ENCODE data around the gene URB1.
"Not testable (repeated sequence)": the region's sequence is repeated elsewhere in the genome, so short reads cannot be mapped to it uniquely, and the experiment has no call there.

URB1 gene

GRCh38 chr21:32319012-32319411, 73.8 kb downstream of the URB1 start:
- DNase-seq (ENCODE audit: low read depth): no peak

GRCh38 chr21:32317726-32318125, 75.1 kb downstream of the URB1 start:
- no peak for DNase-seq (ENCODE audit: low read depth)

GRCh38 chr21:32316361-32317215, 76.2 kb downstream of the URB1 start:
- no peak for DNase-seq (ENCODE audit: low read depth)

- DNase-seq (ENCODE audit: low read depth): no peak
Measured at GRCh38 chr21:32315511-32316281, 77.1 kb downstream of the URB1 start.

- DNase-seq (ENCODE audit: low read depth): no peak
Measured at GRCh38 chr21:32314806-32315205, 78.0 kb downstream of the URB1 start.

- DNase-seq (ENCODE audit: low read depth): no peak
Measured at GRCh38 chr21:32312976-32313375, 79.8 kb downstream of the URB1 start.

GRCh38 chr21:32312326-32312725, 80.5 kb downstream of the URB1 start:
- DNase-seq (ENCODE audit: low read depth): no peak

- DNase-seq (ENCODE audit: low read depth): no peak
Measured at GRCh38 chr21:32311621-32312020, 81.2 kb downstream of the URB1 start.

GRCh38 chr21:32310976-32311375, 81.8 kb downstream of the URB1 start:
- not testable (repeated sequence) for DNase-seq (ENCODE audit: low read depth)

- no peak for DNase-seq (ENCODE audit: low read depth)
Measured at GRCh38 chr21:32309906-32310460, 82.8 kb downstream of the URB1 start.

- DNase-seq (ENCODE audit: low read depth): no peak
Measured at GRCh38 chr21:32308696-32309095, 84.1 kb downstream of the URB1 start.

- DNase-seq (ENCODE audit: low read depth): peak; percentile 31
Measured at GRCh38 chr21:32307706-32308105, 85.1 kb downstream of the URB1 start.

GRCh38 chr21:32306021-32306780, 86.6 kb downstream of the URB1 start:
- no peak for DNase-seq (ENCODE audit: low read depth)

- no peak for DNase-seq (ENCODE audit: low read depth)
Measured at GRCh38 chr21:32304998-32305397, 87.8 kb downstream of the URB1 start.

- no peak for DNase-seq (ENCODE audit: low read depth)
Measured at GRCh38 chr21:32303385-32303784, 89.4 kb downstream of the URB1 start.

GRCh38 chr21:32302560-32302959, 90.3 kb downstream of the URB1 start:
- no peak for DNase-seq (ENCODE audit: low read depth)

- no peak for DNase-seq (ENCODE audit: low read depth)
Measured at GRCh38 chr21:32301596-32301995, 91.2 kb downstream of the URB1 start.

- no peak for DNase-seq (ENCODE audit: low read depth)
Measured at GRCh38 chr21:32300117-32300681, 92.6 kb downstream of the URB1 start.

- DNase-seq (ENCODE audit: low read depth): no peak
Measured at GRCh38 chr21:32299695-32300094, 93.1 kb downstream of the URB1 start.

GRCh38 chr21:32298658-32299081, 94.1 kb downstream of the URB1 start, which contains the start of gene MRAP:
Gene MRAP, plus strand, starts transcription at chr21:32298855. Its CDS starts 117 bp downstream, at chr21:32298972.
- no peak for DNase-seq (ENCODE audit: low read depth)

GRCh38 chr21:32298148-32298559, 94.7 kb downstream of the URB1 start:
- DNase-seq (ENCODE audit: low read depth): no peak

- no peak for DNase-seq (ENCODE audit: low read depth)
Measured at GRCh38 chr21:32297449-32297848, 95.4 kb downstream of the URB1 start.
